K562 (cell line): ENCODE measurements around the gene CHRNB1. TPM values are rescaled to one million over a fixed set of nuclear protein-coding genes. Genes with fewer than 3 reads are reported as not detected.
A peak's percentile ranks its signal among the peaks of the same experiment; 100 is the strongest.

Experiments used
- ATF3 ChIP-seq, 2 experiments: fragments of 450-650 bp in 1 of 2; sonication (generic) in 1 of 2; formaldehyde crosslinking in 1 of 2; IDR thresholded peaks in 1 of 2; conservative IDR thresholded peaks in 1 of 2; 2 replicates each; pipeline versions ENCODE4 v1.6.1 to v1.8.1; 2016 to 2023; ENCODE audit warnings: mild to moderate bottlenecking in 2 of 2, moderate library complexity in 2 of 2, inconsistent platforms in 1 of 2, missing genetic modification reagents in 1 of 2
- CEBPZ ChIP-seq: fragments of 150-350 bp; IDR thresholded peaks from 2 replicates; pipeline ENCODE4 v1.6.1; 2014; ENCODE audit warnings: low read depth, mild to moderate bottlenecking, low read length, borderline replicate concordance
- CREB5 ChIP-seq: fragments of 250-450 bp; sonication (Bioruptor Pico); IDR thresholded peaks from 2 replicates; pipeline ENCODE4 v1.5.0; 2020; ENCODE audit warnings: mild to moderate bottlenecking
- EP400 ChIP-seq: fragments of 450-650 bp; IDR thresholded peaks from 2 replicates; pipeline ENCODE4 v1.6.1; 2017; ENCODE audit warnings: antibody characterized with exemption, mild to moderate bottlenecking, moderate library complexity
- GABPA ChIP-seq: fragments of 200-800 bp; sonication (Bioruptor generic); conservative IDR thresholded peaks from 2 replicates; pipeline ENCODE4 v1.6.1; 2016; ENCODE audit warnings: low read depth, missing genetic modification characterization, missing compliant biosample characterization
- PKNOX1 ChIP-seq: fragments of 450-650 bp; IDR thresholded peaks from 2 replicates; pipeline ENCODE4 v1.6.1; 2016
- RBBP5 ChIP-seq: fragments of 200-600 bp; sonication (generic); IDR thresholded peaks from 2 replicates; pipeline ENCODE4 v1.6.1; 2012; ENCODE audit warnings: borderline replicate concordance, mild to moderate bottlenecking, low read length, control low read depth, inconsistent platforms; ENCODE audit not compliant: insufficient read depth, poor library complexity, severe bottlenecking
- RBM15 ChIP-seq: fragments of 200-400 bp; formaldehyde crosslinking; IDR thresholded peaks from 2 replicates; pipeline ENCODE4 v1.6.1; 2018; ENCODE audit warnings: mild to moderate bottlenecking, low read length, moderate library complexity; ENCODE audit not compliant: insufficient read depth
- SAFB ChIP-seq: fragments of 200-400 bp; formaldehyde crosslinking; IDR thresholded peaks from 2 replicates; pipeline ENCODE4 v1.6.1; 2017; ENCODE audit warnings: low read depth, low read length, borderline replicate concordance
- SMAD2 ChIP-seq: fragments of 150-350 bp; IDR thresholded peaks from 2 replicates; pipeline ENCODE4 v1.6.1; 2014; ENCODE audit warnings: low read depth, mild to moderate bottlenecking, low read length
- TAF9B ChIP-seq: fragments of 450-650 bp; IDR thresholded peaks from 2 replicates; pipeline ENCODE4 v1.6.1; 2018; ENCODE audit warnings: mild to moderate bottlenecking; ENCODE audit not compliant: partially characterized antibody
- TFAP4 ChIP-seq: sonication (generic); formaldehyde crosslinking; IDR thresholded peaks from 2 replicates; pipeline ENCODE4 v1.8.0; 2022; ENCODE audit warnings: missing genetic modification reagents, mild to moderate bottlenecking, moderate library complexity, borderline replicate concordance
- ZNF740 ChIP-seq, 3 experiments: fragments of 200-800 bp in 1 of 3; sonication (Bioruptor generic) in 1 of 3; sonication (generic) in 1 of 3; formaldehyde crosslinking in 1 of 3; IDR thresholded peaks; 2 replicates each; pipeline versions ENCODE4 v1.6.1 to v1.8.0; 2016 to 2022; ENCODE audit warnings: mild to moderate bottlenecking in 2 of 3, missing compliant biosample characterization in 2 of 3, missing genetic modification characterization in 2 of 3, missing genetic modification reagents in 1 of 3
- ZNF766 ChIP-seq: fragments of 200-800 bp; sonication (Bioruptor generic); conservative IDR thresholded peaks from 2 replicates; pipeline ENCODE4 v1.6.1; 2016; ENCODE audit warnings: missing genetic modification characterization, missing compliant biosample characterization
- polyA plus RNA-seq, 8 experiments: library from polyadenylated mRNA; depleted of rRNA in 4 of 8; stranded (reverse) in 5 of 8; unstranded in 3 of 8; fragments of >200 nt; fragmentation: Nextera tagmentation in 2 of 8; fragmentation: Illumina TruSeq in 1 of 8; extraction: Ambion mirVana in 2 of 8; extraction: Trizol in 1 of 8; gene quantifications; 2 replicates each; pipeline versions ENCODE4 v1.2.1 to v1.2.3, GENCODE V29; 2011 to 2014; ENCODE audit warnings: inconsistent platforms in 1 of 8, missing spikeins in 1 of 8
- total RNA-seq, 7 experiments: library from RNA; depleted of rRNA in 6 of 7; stranded (reverse); fragments of >200 nt in 6 of 7; fragmentation: Illumina TruSeq in 2 of 7; extraction: Trizol in 2 of 7; gene quantifications; 2 replicates each; pipeline versions ENCODE4 v1.2.1 to v1.2.3, GENCODE V29; 2011 to 2021; ENCODE audit warnings: low replicate concordance in 1 of 7

Gene CHRNB1
- total and polyA plus RNA-seq, 9 of the 15 experiments (the other 6 are each of a cell fraction or from before 2014, with no cell fraction given) = 4.7 to 12.3 (median 6.8) TPM

GRCh38 chr17:7483255-7484066, 38.6 kb downstream of the CHRNB1 start (continued):
- no peak for TF ChIP-seq CREB5 (CRISPR knock-in tag)
- no peak for TF ChIP-seq SAFB
- TF ChIP-seq TAF9B = peak; percentile 46
- no peak for TF ChIP-seq RBBP5
- no peak; the same call in 1 of the 2 replicates for TF ChIP-seq GABPA
- peak; percentile 90 for TF ChIP-seq TFAP4 (CRISPR knock-in tag)
- TF ChIP-seq PKNOX1 = peak; percentile 74
- TF ChIP-seq ZNF766 (CRISPR knock-in tag) = no peak; the same call in 1 of the 2 replicates
- peak; percentile 97 for TF ChIP-seq ZNF740 (CRISPR knock-in tag; IDR thresholded peaks at IDR 0.05)
- TF ChIP-seq ZNF740 (tag; IDR thresholded peaks at IDR 0.05) = peak in 1 of 2 experiments; percentile 88; a peak in 2 of 4 replicates
- no peak for TF ChIP-seq SMAD2
- TF ChIP-seq RBM15 = no peak
- peak; percentile 35; the same call in 1 of the 2 replicates for TF ChIP-seq CEBPZ
- TF ChIP-seq EP400 = peak; percentile 82
- TF ChIP-seq ATF3 (IDR thresholded peaks at IDR 0.05) = peak; percentile 11; the same call in 1 of the 2 replicates
- TF ChIP-seq ATF3 (CRISPR knock-in tag; conservative IDR thresholded peaks at IDR 0.05) = no peak
